AG04450 (cell line): ENCODE measurements around the gene TPCN2. TPM values are rescaled to one million over a fixed set of nuclear protein-coding genes. Genes with fewer than 3 reads are reported as not detected.

Experiments used
- CTCF ChIA-PET: fragments of 300-600, 350-600 bp; formaldehyde crosslinking; extraction: SDS; loops from one replicate; lab custom pipeline; 2022; ENCODE audit warnings: antibody characterized with exemption, inconsistent platforms; lab: Charles Lee
- POLR2A ChIA-PET: fragments of 350-600 bp; formaldehyde crosslinking; extraction: SDS; loops from one replicate; lab custom pipeline; 2021; ENCODE audit warnings: antibody characterized with exemption, inconsistent platforms; lab: Yijun Ruan, JAX
- DNase-seq: peaks from one replicate; pipeline ENCODE4 v3.0.0-alpha.2; 2011; ENCODE audit warnings: low read depth, low spot score
- H3K27ac ChIP-seq: one replicate; pipeline ENCODE4 v1.5.1; 2012; ENCODE audit warnings: low read depth, low read length, control low read depth
- H3K27me3 ChIP-seq: one replicate; pipeline ENCODE4 v1.6.0; 2012; ENCODE audit warnings: low read length; ENCODE audit not compliant: control insufficient read depth, insufficient read depth
- H3K4me3 ChIP-seq: 2 replicates; pipeline ENCODE4 v1.5.1; 2011; ENCODE audit warnings: mild to moderate bottlenecking, low read depth, low read length, control low read depth
- H3K9me3 ChIP-seq: 2 replicates; pipeline ENCODE4 v1.5.1; 2012; ENCODE audit warnings: low read length; ENCODE audit not compliant: control insufficient read depth, insufficient read depth
- polyA plus RNA-seq: library from polyadenylated mRNA; depleted of rRNA; stranded (reverse); fragments of >200 nt; gene quantifications from 2 replicates; pipeline ENCODE4 v1.2.3, GENCODE V29; 2011
- TF ChIP-seq, protein P1 (sequence below): IDR thresholded peaks from 2 replicates; pipeline ENCODE4 v1.5.1; 2011; ENCODE audit warnings: low read depth, low read length, control low read depth, inconsistent platforms

TPCN2 gene
- polyA plus RNA-seq, 1 experiment = 6.4 TPM

DNA sequence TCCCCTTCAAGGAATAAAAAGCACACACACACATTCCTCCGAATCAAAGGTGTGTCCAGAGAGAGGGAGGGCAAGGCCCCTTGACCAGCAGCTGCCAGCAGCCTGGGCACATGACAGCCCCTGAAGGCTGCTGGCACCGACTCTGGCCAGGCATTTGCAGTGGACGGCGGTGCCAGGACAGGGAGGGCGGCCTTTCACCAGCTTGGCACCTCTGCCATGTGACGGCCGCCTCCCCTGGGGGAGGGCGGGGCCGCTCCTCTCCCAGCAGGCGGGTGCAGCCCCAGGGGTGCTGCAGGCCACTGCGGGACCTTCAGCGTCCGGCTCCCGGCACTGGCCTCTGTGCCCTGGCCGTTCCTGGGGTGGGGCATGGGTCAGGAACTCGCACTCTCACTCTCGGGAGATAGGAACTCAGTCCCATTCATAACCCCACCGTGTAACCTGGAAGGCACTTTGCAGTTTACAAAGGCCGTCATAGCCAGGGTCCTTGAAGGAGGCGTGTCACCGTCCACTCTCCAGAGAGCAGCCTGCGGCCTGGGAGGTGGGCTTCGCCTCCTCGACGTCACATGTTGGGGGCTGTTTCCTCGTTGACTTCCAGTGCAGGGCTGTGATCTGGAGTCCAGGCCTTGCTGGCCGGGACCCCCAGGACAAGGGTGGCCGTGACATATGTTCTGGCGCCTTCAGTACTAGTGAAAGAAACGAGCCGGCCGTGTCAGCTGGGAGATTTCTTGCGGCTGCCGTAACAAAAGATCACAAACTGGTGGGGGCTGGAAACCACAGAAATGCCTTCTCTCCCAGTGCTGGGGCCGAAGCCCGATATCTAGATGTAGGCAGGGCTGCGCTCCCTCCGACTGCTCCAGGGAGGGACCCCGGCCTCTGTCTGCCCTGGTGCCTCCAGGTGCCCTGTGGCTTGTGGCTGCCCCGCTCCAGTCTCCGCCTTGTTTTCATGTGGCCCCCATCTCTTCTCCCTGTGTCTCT lies 67.1 kb downstream of the TPCN2 start:
- ChIA-PET CTCF (interaction anchor here (1.0 to 1.4 kb wide), 2 partner anchors 16 to 528 kb away, joined by 4 to 5 read pairs; no protein-coding TSS in a partner anchor), POLR2A (no interaction called here)
- H3K27ac ChIP-seq = no peak overlapping the region
- peaks cover 16% of the 10 kb centered on the region for H3K9me3 ChIP-seq
- DNase-seq = no peak
- peaks cover 9% of the 10 kb centered on the region for H3K27me3 ChIP-seq
- TF ChIP-seq, protein P1, sequence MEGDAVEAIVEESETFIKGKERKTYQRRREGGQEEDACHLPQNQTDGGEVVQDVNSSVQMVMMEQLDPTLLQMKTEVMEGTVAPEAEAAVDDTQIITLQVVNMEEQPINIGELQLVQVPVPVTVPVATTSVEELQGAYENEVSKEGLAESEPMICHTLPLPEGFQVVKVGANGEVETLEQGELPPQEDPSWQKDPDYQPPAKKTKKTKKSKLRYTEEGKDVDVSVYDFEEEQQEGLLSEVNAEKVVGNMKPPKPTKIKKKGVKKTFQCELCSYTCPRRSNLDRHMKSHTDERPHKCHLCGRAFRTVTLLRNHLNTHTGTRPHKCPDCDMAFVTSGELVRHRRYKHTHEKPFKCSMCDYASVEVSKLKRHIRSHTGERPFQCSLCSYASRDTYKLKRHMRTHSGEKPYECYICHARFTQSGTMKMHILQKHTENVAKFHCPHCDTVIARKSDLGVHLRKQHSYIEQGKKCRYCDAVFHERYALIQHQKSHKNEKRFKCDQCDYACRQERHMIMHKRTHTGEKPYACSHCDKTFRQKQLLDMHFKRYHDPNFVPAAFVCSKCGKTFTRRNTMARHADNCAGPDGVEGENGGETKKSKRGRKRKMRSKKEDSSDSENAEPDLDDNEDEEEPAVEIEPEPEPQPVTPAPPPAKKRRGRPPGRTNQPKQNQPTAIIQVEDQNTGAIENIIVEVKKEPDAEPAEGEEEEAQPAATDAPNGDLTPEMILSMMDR = no peak
- no peak overlapping the region for H3K4me3 ChIP-seq

DNA sequence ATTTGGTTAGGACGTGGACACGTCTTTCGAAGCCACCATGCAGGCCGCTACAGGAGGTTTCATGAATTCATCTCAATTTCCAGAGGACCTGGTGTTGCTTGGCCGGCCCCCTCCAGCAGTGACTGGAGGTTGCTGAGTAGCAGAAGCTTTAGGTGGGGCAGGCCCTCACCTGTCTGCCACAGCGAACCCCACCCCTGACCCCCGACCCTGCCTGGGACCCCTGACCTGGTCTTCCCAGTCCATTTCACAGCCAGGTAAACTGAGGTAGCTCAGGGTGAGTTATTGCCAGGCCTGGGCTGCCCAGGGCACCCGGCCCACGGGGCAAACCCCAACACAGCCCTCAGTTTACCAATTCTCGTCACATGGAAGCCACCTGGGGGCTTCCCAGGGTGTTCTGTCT lies 67.9 kb downstream of the TPCN2 start:
- H3K27me3 ChIP-seq = peaks cover 6% of the 10 kb centered on the region
- CTCF ChIA-PET = no interaction called here
- no peak for DNase-seq
- H3K9me3 ChIP-seq = peaks cover 16% of the 10 kb centered on the region
- H3K4me3 ChIP-seq = no peak overlapping the region
- TF ChIP-seq, protein P1 = no peak
- POLR2A ChIA-PET = no interaction called here
- H3K27ac ChIP-seq = no peak overlapping the region

DNA sequence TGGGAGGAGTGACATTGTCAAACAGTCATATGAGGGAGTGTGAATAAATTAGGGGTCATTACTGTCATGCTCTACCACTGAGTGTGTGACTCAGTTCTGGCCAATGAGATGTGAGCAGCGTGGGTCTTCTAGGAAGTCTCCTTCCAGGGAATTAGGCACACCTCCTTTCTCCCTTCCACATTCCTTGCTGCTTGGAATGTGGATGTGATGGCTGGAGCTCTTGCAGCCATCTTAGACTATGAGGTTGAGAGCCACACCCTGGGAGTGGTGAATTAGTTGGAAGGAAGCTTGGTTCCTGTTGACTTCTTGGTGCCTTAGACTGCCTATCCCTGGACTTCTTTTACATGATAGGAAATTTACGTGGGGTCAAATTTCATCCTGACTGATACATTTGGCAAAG lies 70.5 kb downstream of the TPCN2 start:
- CTCF ChIA-PET = no interaction called here
- TF ChIP-seq, protein P1 = no peak

DNA sequence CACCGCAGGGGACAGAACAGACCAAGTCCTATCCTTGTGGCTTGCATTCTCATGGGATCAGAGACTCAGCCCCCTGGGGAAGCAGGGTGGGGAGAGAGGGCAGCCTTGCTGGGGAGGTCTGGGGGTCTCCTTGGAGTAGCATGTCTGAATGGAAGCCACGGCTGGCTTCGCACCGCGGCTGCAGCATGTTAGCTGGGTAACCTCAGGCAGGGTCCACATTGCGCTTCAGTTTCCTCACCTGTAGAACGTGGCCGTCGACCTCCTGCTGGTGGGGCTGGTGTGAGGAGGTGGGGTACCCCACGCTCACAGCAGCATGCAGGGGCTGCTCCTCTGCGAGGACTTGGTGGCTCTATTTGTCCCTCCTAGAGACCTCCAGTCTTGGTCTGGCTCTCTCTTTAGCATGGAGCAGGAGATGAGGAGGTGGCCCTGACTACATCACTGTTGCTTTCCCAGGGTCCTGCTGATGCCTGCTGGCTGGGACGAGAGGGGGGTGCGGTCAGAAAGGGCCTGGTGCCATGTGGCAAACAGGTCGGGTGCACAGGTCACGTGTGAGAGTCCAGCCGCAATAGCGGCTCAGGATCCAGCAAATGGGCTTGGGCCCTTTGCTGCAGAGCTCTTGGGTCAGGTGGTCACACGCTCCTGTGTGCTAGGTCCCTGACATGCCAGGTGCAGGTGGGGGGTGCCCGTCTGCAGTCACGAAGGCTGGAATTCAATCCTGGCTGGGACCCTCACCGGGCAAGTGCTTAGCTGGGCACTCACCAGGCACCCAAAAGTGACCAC lies 71.6 kb downstream of the TPCN2 start:
- ChIA-PET CTCF (no interaction called here), POLR2A (no interaction called here)
- no peak overlapping the region for H3K4me3 ChIP-seq
- TF ChIP-seq, protein P1 = no peak
- no peak overlapping the region for H3K27ac ChIP-seq
- H3K27me3 ChIP-seq = no peaks in the 10 kb centered on the region
- H3K9me3 ChIP-seq = peaks cover 16% of the 10 kb centered on the region
- DNase-seq = no peak

More for the DNA sequence above, 70.5 kb downstream of the TPCN2 start:
- POLR2A ChIA-PET = no interaction called here
- Histone ChIP-seq H3K27ac (no peak overlapping the region), H3K27me3 (peaks cover 5% of the 10 kb centered on the region), H3K9me3 (peaks cover 16% of the 10 kb centered on the region), H3K4me3 (no peak overlapping the region)
- no peak for DNase-seq
